NT2/D1 (cell line): ENCODE data around the gene TMEM50A.
A peak's percentile ranks its signal among the peaks of the same experiment; 100 is the strongest.
"Not testable (repeated sequence)": the region's sequence is repeated elsewhere in the genome, so short reads cannot be mapped to it uniquely, and the experiment has no call there.

Source experiments
- DNase-seq: peaks from one replicate; pipeline ENCODE4 v3.0.0-alpha.2; 2011; ENCODE audit warnings: low read depth, low spot score
- H3K27me3 ChIP-seq: 2 replicates; pipeline ENCODE4 v1.6.0; 2011; ENCODE audit warnings: mild to moderate bottlenecking; ENCODE audit not compliant: insufficient read length, insufficient read depth
- H3K36me3 ChIP-seq: 2 replicates; pipeline ENCODE4 v1.6.1; 2011; ENCODE audit warnings: mild to moderate bottlenecking, low read length, mixed read lengths; ENCODE audit not compliant: insufficient read depth, insufficient read length
- H3K4me1 ChIP-seq: 2 replicates; pipeline ENCODE4 v1.5.1; 2011; ENCODE audit not compliant: insufficient read depth, insufficient read length
- H3K4me3 ChIP-seq: 2 replicates; pipeline ENCODE4 v1.5.1; 2011; ENCODE audit warnings: low read depth; ENCODE audit not compliant: insufficient read length
- H3K9ac ChIP-seq: 2 replicates; pipeline ENCODE4 v1.6.0; 2011; ENCODE audit warnings: low read depth; ENCODE audit not compliant: insufficient read length
- H3K9me3 ChIP-seq: 2 replicates; pipeline ENCODE4 v1.5.1; 2011; ENCODE audit warnings: mild to moderate bottlenecking, low read length; ENCODE audit not compliant: insufficient read depth

TMEM50A gene

DNA sequence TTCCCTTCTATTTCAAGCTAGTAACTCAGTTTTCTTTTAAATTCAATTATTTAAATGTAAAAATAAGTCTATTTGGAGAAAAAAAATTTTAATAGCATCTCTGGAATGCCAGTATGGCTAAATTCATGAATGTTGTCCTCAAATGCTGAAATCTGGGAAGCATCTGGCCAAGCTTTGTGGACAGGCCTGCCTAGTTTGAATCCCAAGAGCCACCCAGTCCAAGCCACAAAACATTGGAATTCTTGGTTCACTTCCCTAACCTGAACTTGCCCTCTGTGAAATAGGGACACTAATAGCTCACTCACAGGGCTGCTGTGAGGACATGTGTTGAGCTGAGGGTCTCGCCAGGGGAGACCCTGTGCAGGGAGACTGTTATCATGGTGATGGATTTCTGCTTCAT lies 28.6 kb upstream of the TMEM50A start:
- not testable (repeated sequence) for DNase-seq, H3K36me3 ChIP-seq, H3K27me3 ChIP-seq, H3K9ac ChIP-seq, H3K4me3 ChIP-seq, H3K4me1 ChIP-seq
- peaks cover 15% of the 10 kb centered on the region; the same call in 1 of the 2 replicates for H3K9me3 ChIP-seq

DNA sequence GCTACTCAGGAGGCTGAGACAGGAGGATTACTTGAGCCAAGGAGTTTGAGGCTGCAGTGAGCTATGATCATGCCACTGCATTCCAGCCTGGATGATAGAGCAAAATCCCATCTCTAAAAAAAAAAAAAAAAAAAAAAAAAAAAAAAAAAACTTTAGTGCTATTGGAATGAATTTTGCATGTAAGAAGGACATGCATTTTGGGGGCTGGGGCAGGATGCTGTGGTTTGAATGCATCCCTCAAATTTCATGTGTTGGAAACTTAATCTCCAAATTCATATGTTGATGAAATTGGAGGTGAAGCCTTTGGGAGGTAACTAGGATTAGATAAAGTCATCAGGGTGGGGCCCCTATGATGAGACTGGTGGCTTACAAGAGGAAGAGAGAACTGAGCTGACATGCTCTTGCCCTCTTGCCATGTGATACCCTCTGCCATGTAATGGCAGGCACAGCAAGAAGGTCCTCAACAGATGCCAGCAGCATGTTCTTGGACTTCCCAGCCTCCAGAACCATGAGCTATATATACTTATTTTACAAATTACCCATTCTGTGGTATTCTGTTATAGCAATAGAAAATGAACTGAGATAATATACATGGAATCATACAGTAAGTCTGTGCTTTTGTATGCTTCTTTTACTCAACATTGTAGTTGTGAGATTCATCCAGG lies 25.2 kb upstream of the TMEM50A start:
- not testable (repeated sequence) for H3K9ac ChIP-seq, H3K36me3 ChIP-seq, H3K4me3 ChIP-seq, H3K27me3 ChIP-seq, H3K4me1 ChIP-seq, DNase-seq
- peaks cover 15% of the 10 kb centered on the region; the same call in 1 of the 2 replicates for H3K9me3 ChIP-seq

DNA sequence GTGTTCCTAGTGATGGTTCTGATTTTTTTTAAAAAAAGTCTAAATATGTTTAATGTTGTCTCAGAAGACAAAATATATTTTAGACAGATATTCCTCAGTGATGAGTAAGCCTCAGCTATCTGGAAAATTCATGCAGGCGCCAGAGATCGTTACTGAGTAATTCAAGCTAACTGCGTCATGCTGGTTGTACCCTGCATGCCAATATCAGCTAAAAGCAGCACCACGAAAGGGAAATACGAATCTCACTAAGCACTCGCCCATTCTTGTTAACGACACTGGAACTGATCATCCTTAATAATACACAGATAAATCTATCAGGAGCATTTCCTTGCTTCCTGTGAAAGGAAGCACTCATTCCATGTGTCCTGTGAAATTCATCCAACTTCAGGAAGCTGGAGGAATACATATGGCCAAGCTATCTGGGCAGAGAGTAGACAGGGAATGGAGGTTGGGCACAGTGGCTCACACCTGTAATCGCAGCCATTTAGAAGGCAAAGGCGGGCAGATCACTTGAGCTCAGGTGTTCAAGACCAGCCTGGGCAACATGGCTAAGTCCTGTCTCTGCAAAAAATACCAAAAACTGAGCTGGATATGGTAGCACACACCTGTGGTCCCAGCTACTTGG lies 17.7 kb upstream of the TMEM50A start:
- H3K36me3 ChIP-seq, H3K9ac ChIP-seq, H3K4me3 ChIP-seq, H3K9me3 ChIP-seq, H3K4me1 ChIP-seq, DNase-seq, H3K27me3 ChIP-seq: not testable (repeated sequence)

DNA sequence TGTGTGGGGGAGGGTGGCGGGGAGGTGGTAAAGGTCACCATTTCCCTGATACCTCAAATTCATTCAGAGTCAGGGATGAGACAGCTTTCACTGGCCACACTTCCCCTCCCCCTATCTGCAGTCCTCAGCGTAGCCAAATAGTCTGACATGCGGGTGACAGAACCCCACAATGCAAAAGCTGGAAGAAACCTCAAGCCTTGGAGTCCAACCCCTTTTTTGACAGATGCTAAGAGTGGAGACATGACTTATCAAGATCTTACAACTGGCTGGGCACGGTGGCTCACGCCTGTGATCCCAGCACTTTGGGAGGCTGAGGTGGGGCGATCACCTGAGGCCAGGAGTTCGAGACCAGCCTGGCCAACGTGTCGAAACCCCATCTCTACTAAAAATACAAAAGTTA lies 16.0 kb upstream of the TMEM50A start:
- not testable (repeated sequence) for H3K4me1 ChIP-seq, DNase-seq, H3K9me3 ChIP-seq, H3K4me3 ChIP-seq, H3K36me3 ChIP-seq, H3K9ac ChIP-seq, H3K27me3 ChIP-seq

DNA sequence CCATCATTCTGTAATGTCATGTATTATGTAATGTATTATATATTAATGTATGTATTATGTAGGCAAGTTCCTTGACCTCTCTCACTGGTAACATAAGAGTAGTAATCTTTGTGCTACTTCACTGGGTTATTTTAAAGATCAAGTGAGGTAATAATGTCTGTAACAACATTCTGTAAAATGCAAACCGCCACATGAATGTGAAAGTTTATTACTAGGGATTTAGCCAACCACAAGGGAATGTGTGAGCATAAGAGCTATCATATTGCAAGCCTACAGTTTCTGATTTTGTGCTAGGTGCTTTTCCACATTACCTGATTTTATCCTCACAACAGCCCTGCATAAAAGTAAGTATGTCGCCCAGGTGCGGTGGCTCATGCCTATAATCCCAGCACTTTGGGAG lies 13.7 kb upstream of the TMEM50A start:
- not testable (repeated sequence) for DNase-seq, H3K27me3 ChIP-seq, H3K9me3 ChIP-seq, H3K4me3 ChIP-seq, H3K4me1 ChIP-seq, H3K36me3 ChIP-seq, H3K9ac ChIP-seq

DNA sequence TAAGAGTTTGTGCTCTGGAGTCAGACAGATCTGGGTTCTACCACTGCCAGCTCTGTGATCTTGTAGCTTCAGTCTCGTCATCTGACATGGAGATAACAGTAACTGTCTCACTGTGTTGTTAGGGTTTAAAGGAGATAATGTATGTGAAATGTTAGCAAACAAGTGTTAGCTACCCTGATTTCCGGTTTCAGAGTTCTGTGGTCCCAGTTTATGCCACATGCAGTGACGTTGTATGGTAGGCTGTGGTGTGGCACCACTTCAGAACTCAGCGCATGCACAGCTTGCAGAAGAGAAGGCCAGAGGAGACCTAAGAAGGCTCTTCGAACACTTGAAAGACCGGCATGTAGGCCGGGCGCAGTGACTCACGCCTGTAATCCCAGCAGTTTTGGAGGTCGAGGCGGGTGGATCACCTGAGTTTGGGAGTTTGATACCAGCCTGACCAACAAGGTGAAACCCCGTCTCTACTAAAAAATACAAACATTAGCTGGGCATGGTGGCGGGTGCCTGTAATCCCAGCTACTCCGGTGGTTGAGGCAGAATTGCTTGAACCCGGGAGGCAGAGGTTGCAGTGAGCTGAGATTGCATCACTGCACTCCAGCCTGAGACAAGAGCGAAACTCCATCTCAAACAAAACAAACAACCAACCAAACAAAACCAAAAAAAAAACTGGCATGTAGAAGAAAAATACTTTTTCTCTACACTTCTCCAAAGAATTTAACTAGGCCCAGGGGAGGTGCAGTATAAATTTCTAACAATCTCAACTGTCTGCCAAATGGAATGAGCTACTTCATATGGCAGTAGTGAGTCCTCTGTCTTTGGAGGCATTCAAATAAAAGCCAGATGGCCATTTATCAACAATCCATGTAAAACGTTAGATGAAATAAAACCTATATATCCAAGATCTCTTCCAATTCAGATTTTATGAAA lies 10.0 kb upstream of the TMEM50A start:
- not testable (repeated sequence) for H3K4me1 ChIP-seq, H3K9ac ChIP-seq, H3K36me3 ChIP-seq, DNase-seq, H3K9me3 ChIP-seq, H3K27me3 ChIP-seq, H3K4me3 ChIP-seq

DNA sequence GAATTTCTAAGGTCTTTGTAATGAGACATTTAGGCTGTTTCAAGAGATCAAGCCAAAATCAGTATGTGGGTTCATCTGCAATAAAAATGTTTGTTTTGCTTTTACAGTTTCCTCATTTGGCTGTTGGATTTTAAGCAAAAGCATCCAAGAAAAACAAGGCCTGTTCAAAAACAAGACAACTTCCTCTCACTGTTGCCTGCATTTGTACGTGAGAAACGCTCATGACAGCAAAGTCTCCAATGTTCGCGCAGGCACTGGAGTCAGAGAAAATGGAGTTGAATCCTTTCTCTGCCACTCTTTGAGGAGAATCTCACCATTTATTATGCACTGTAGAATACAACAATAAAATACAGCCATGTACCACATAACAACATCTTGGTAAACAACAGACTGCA lies 9.3 kb upstream of the TMEM50A start:
- H3K36me3 ChIP-seq, DNase-seq, H3K9ac ChIP-seq, H3K27me3 ChIP-seq, H3K4me3 ChIP-seq, H3K9me3 ChIP-seq, H3K4me1 ChIP-seq: not testable (repeated sequence)

DNA sequence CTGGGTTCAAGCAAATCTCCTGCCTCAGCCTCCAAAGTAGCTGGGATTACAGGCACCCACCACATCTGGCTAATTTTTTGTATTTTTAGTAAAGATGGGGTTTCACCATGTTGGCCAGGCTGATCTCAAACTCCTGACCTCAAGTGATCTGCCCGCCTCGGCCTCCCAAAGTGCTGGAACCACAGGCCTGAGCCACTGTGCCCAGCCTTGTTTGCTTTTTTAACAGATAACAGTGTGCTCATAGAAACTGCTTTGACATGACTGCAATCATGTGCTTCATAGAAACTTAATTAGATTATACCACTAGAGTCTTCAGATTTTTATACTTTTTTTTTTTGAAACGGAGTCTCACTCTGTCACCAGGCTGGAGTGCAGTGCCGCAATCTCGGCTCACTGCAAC lies 8.8 kb upstream of the TMEM50A start:
- H3K36me3 ChIP-seq, DNase-seq, H3K27me3 ChIP-seq, H3K9ac ChIP-seq, H3K9me3 ChIP-seq, H3K4me1 ChIP-seq, H3K4me3 ChIP-seq: not testable (repeated sequence)

DNA sequence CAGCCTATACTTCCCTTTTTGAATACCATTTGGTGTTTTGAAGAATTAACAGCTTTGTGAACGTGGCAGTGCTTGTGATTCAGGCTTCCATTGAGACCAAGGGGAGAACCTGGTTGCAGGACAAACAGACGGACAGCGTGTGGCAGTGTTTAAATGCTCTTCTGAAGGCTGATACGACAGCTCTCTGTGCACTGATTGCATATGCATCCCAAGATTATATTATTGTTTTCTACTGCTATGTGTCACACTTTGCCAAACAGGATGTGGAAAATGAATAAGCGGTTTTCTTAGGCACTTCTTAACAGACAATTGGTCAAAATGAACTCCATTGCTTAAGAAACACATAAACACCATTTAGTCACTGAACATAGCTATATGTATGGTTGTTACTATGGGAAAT lies 8.2 kb upstream of the TMEM50A start:
- H3K9ac ChIP-seq, H3K9me3 ChIP-seq, DNase-seq, H3K36me3 ChIP-seq, H3K27me3 ChIP-seq, H3K4me3 ChIP-seq, H3K4me1 ChIP-seq: not testable (repeated sequence)

DNA sequence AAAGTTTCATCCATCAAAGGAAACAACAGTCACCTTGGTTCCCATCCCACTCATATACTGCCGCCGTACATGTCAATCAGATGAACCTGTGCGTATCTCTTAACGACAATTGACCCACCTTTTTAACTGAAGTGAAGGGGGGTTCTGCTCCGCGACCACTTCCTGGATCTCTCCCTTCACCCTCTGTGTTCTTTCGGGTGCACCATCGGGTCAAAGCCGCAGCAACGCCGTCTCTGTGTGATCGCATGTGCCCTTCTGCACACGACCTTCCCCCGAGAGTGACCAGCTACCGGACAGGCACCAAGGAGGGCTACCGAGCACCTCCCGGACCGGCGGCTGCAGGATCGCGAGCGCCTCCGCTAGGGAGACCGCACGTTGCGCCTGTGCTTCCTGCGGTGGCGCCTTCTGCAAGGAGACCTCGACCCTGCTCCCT lies 1.2 kb upstream of the TMEM50A start:
- H3K4me1 ChIP-seq, DNase-seq, H3K27me3 ChIP-seq, H3K9me3 ChIP-seq: not testable (repeated sequence)
- H3K4me3 ChIP-seq: peak overlapping the region; percentile 53
- peaks cover 16% of the 10 kb centered on the region for H3K36me3 ChIP-seq
- peak overlapping the region; percentile 74 for H3K9ac ChIP-seq

DNA sequence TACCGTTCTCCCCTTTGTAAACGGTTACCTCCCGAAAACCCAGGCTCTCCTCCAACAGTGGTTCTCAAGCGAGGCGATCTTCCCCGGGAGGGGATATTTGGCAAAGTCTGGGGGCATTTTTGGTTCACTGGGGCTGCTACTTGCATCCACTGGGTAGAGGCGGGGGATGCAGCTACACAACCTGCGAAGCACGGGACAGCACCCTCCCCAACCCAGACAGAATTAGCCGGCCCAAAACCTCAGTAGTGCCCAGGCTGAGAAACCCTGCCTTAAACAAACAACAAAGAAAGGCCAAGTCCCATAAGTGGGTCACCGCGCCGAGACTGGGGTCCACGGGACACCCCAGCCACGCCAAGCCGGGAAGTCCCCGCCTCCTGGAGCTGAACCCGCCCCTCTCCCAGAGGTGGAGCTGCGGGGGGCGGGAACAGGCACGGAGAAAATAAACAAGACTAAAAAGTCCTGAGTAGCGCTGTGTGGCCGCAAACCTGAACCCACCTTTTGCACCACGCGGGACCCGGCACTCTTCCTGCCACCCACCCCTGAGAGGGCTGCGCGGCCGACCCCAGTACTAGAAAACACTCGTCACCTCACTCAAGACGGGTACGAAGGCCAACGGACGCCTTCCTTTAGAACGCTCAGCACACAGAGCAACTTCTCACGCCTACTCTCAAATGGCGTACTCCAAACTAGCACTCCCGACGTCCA lies 499 bp upstream of the TMEM50A start:
- H3K4me1 ChIP-seq, H3K27me3 ChIP-seq, H3K9me3 ChIP-seq, DNase-seq: not testable (repeated sequence)
- H3K36me3 ChIP-seq: peaks cover 22% of the 10 kb centered on the region
- H3K4me3 ChIP-seq: peak overlapping the region; percentile 55
- peak overlapping the region; percentile 76 for H3K9ac ChIP-seq
